Measurements from ENCODE around the gene PCID2. TPM values are rescaled to one million over a fixed set of nuclear protein-coding genes. Genes with fewer than 3 reads are reported as not detected.

PCID2 gene
- total and polyA plus RNA-seq, 2 of the 13 experiments (the other 11 are each of a cell fraction or from before 2014, with no cell fraction given) = 65.0 to 111 TPM

- TF ChIP-seq SOX13 (IDR thresholded peaks at IDR 0.05) = no peak
- TF ChIP-seq SOX13 (CRISPR knock-in tag; conservative IDR thresholded peaks at IDR 0.05 in 1 of 2, IDR thresholded peaks at IDR 0.05 in 1 of 2) = no peak; a peak in 1 of 4 replicates
- TF ChIP-seq GABPA (IDR thresholded peaks at IDR 0.05; ENCODE audit: low read depth, low read length) = no peak
- TF ChIP-seq GABPA (CRISPR knock-in tag; IDR thresholded peaks at IDR 0.05; ENCODE audit: low read depth) = no peak
- TF ChIP-seq RARA (CRISPR knock-in tag; IDR thresholded peaks at IDR 0.05) = peak; percentile 84
- no peak for TF ChIP-seq PAF1 (CRISPR knock-in tag; IDR thresholded peaks at IDR 0.05)
- peak; percentile 87 for TF ChIP-seq NR2F6 (IDR thresholded peaks at IDR 0.05)
- peak; percentile 92 for TF ChIP-seq NR2F6 (CRISPR knock-in tag; IDR thresholded peaks at IDR 0.05)
- no peak for TF ChIP-seq ZNF280D (CRISPR knock-in tag; IDR thresholded peaks at IDR 0.05)
- peak; percentile 36 for TF ChIP-seq HNF4A (CRISPR knock-in tag; IDR thresholded peaks at IDR 0.05)
- no peak for TF ChIP-seq ATF4 (CRISPR knock-in tag; IDR thresholded peaks at IDR 0.05)
- TF ChIP-seq MLLT10 (CRISPR knock-in tag; IDR thresholded peaks at IDR 0.05) = no peak
- peak; percentile 52; the same call in 1 of the 2 replicates for TF ChIP-seq RXRB (CRISPR knock-in tag; IDR thresholded peaks at IDR 0.05; ENCODE audit: borderline replicate concordance)
- TF ChIP-seq ZNF747 (CRISPR knock-in tag; IDR thresholded peaks at IDR 0.05; ENCODE audit: borderline replicate concordance) = no peak
- no peak; the same call in 1 of the 2 replicates for TF ChIP-seq GATAD2A (CRISPR knock-in tag; IDR thresholded peaks at IDR 0.05)
- peak; percentile 65 for TF ChIP-seq TEAD3 (CRISPR knock-in tag; optimal IDR thresholded peaks at IDR 0.05; ENCODE audit: borderline replicate concordance)
- TF ChIP-seq FOXA1 (IDR thresholded peaks at IDR 0.05) = no peak
- peak; percentile 79 for TF ChIP-seq FOXA1 (CRISPR knock-in tag; IDR thresholded peaks at IDR 0.05)
- 0 out of 2 replicates have a peak, but pooled peaks have one; percentile 12 for TF ChIP-seq TCF7 (IDR thresholded peaks at IDR 0.05; ENCODE audit: low read depth)
- peak; percentile 96 for TF ChIP-seq GFI1 (CRISPR knock-in tag; IDR thresholded peaks at IDR 0.05; ENCODE audit: borderline replicate concordance)
- TF ChIP-seq TRIM22 (IDR thresholded peaks at IDR 0.05) = no peak
- no peak for TF ChIP-seq ZNF124 (CRISPR knock-in tag; IDR thresholded peaks at IDR 0.05)
- peak; percentile 38 for TF ChIP-seq ASH2L (IDR thresholded peaks at IDR 0.05; ENCODE audit: insufficient read length, low read depth, low read length)
Measured at GRCh38 chr13:113139577-113139976, 68.9 kb downstream of the PCID2 start (continued).

Data from HepG2 (cell line).